Esophagus muscularis mucosa (tissue), 4 donors: ENCODE results near the gene COL4A1. TPM values are rescaled to one million over a fixed set of nuclear protein-coding genes. Genes with fewer than 3 reads are reported as not detected.

Experiments used
- DNase-seq: peaks from one replicate; pipeline ENCODE4 v3.0.0-alpha.2; 2017; ENCODE audit errors: extremely low spot score
- H3K27ac ChIP-seq, 4 donors: fragments of 200-600 bp; sonication (generic); replicated peaks in 1 of 4; 1 replicate in 3 of 4; 2 replicates in 1 of 4; pipeline ENCODE4 v1.5.1; 2016 to 2019; ENCODE audit warnings: mild to moderate bottlenecking in 1 of 4
- H3K27me3 ChIP-seq, 4 donors: fragments of 200-600 bp; sonication (generic); one replicate each; pipeline versions ENCODE4 v1.5.1 to v1.6.0; 2016 to 2019
- H3K36me3 ChIP-seq, 4 donors: fragments of 200-600 bp; sonication (generic); one replicate each; pipeline ENCODE4 v1.5.1; 2016 to 2019
- H3K4me1 ChIP-seq, 4 donors: fragments of 200-600 bp; sonication (generic); one replicate each; pipeline ENCODE4 v1.5.1; 2016 to 2019
- H3K4me3 ChIP-seq, 4 donors: fragments of 200-600 bp; sonication (generic); 1 replicate in 2 of 4; 2 replicates in 2 of 4; pipeline ENCODE4 v1.5.1; 2016 to 2019; ENCODE audit warnings: mild to moderate bottlenecking in 4 of 4, moderate library complexity in 1 of 4
- H3K9me3 ChIP-seq, 4 donors: fragments of 200-600 bp; sonication (generic); 1 replicate in 3 of 4; 2 replicates in 1 of 4; pipeline ENCODE4 v1.5.1; 2016 to 2019
- CTCF ChIP-seq, 3 experiments: fragments of 200-600 bp in 2 of 3; fragments of 450-650 bp in 1 of 3; sonication (generic) in 2 of 3; IDR thresholded peaks; one replicate each; pipeline ENCODE4 v1.5.1; 2017 to 2019; ENCODE audit warnings: antibody characterized with exemption in 3 of 3, mild to moderate bottlenecking in 2 of 3, moderate library complexity in 1 of 3
- EP300 ChIP-seq: sonication (generic); formaldehyde crosslinking; IDR thresholded peaks from one replicate; pipeline ENCODE4 v1.6.1; 2017; ENCODE audit warnings: antibody characterized with exemption
- POLR2A ChIP-seq: fragments of 450-650 bp; IDR thresholded peaks from one replicate; pipeline ENCODE4 v1.6.1; 2017; ENCODE audit warnings: antibody characterized with exemption, moderate library complexity, mild to moderate bottlenecking, low read depth
- POLR2AphosphoS5 ChIP-seq, 2 donors: sonication (generic); formaldehyde crosslinking; IDR thresholded peaks; one replicate each; pipeline ENCODE4 v1.6.1; 2017; ENCODE audit warnings: antibody characterized with exemption in 2 of 2
- WGBS: methylation state at CpG from one replicate; pipeline ENCODE4 v1.1.5; 2018; 5-methylcytosine and 5-hydroxymethylcytosine counted together
- intact Hi-C: fragments of 100-400 bp; cut with DNase I; formaldehyde crosslinking; loops from one replicate; pipeline ENCODE4 v1.15.1; 2023
- total RNA-seq, 4 donors: library from RNA; depleted of rRNA; stranded (reverse); fragments of >200 nt; gene quantifications; one replicate each; pipeline versions ENCODE4 v1.1.0 to v1.2.1, GENCODE V29; 2016

Gene COL4A1
- total RNA-seq, 4 donors from 2014 or later = 328 to 578 (median 405) TPM

GRCh38 chr13:110216006-110216397 lies 91.0 kb downstream of the COL4A1 start:
- Histone ChIP-seq H3K27ac (peak overlapping the region; percentile 76 to 84 (median 80)), H3K27me3 (no peaks in the 10 kb centered on the region), H3K4me3 (no peak overlapping the region), H3K36me3 (peaks cover 16 to 31% (median 27%) of the 10 kb centered on the region in 4 donors), H3K4me1 (peaks cover 45 to 72% (median 68%) of the 10 kb centered on the region in 4 donors), H3K9me3 (no peaks in the 10 kb centered on the region)
- 16% methylated on average over 4 of the region's 4 CpGs for WGBS
- DNase-seq = no peak
- TF ChIP-seq CTCF (IDR thresholded peaks at IDR 0.05) (no peak), POLR2A (no peak), EP300 (no peak), POLR2AphosphoS5 (IDR thresholded peaks at IDR 0.05) (peak in 1 of 2 donors; percentile 12)
- intact Hi-C loops = no loop called here

GRCh38 chr13:110215606-110216005 lies 91.4 kb downstream of the COL4A1 start:
- 48% methylated on average over 7 of the region's 7 CpGs for WGBS
- intact Hi-C loops = no loop called here

GRCh38 chr13:110214637-110215036 lies 92.3 kb downstream of the COL4A1 start:
- intact Hi-C loops = no loop called here
- peaks cover 29 to 44% (median 40%) of the 10 kb centered on the region in 4 donors for H3K36me3 ChIP-seq
- H3K4me1 ChIP-seq = peaks cover 40 to 62% (median 56%) of the 10 kb centered on the region in 4 donors
- no peak for DNase-seq
- WGBS = 91% methylated on average over 5 of the region's 5 CpGs
- peak overlapping the region; percentile 76 to 84 (median 80) for H3K27ac ChIP-seq
- TF ChIP-seq CTCF (IDR thresholded peaks at IDR 0.05) (no peak), EP300 (no peak), POLR2AphosphoS5 (IDR thresholded peaks at IDR 0.05) (no peak), POLR2A (no peak)
- H3K27me3 ChIP-seq = no peaks in the 10 kb centered on the region
- no peak overlapping the region for H3K4me3 ChIP-seq
- H3K9me3 ChIP-seq = no peaks in the 10 kb centered on the region

More at GRCh38 chr13:110215606-110216005, 91.4 kb downstream of the COL4A1 start:
- Histone ChIP-seq H3K9me3 (no peaks in the 10 kb centered on the region), H3K4me3 (no peak overlapping the region), H3K27me3 (no peaks in the 10 kb centered on the region), H3K27ac (peak overlapping the region; percentile 76 to 84 (median 80)), H3K36me3 (peaks cover 20 to 35% (median 31%) of the 10 kb centered on the region in 4 donors), H3K4me1 (peaks cover 45 to 68% (median 64%) of the 10 kb centered on the region in 4 donors)
- no peak for TF ChIP-seq EP300
- no peak for TF ChIP-seq POLR2A
- no peak for DNase-seq

GRCh38 chr13:110213461-110214074 lies 93.4 kb downstream of the COL4A1 start:
- Histone ChIP-seq H3K4me3 (no peak overlapping the region), H3K4me1 (peaks cover 36 to 54% (median 48%) of the 10 kb centered on the region in 4 donors), H3K36me3 (peaks cover 34 to 55% (median 49%) of the 10 kb centered on the region in 4 donors), H3K27me3 (no peaks in the 10 kb centered on the region), H3K9me3 (no peaks in the 10 kb centered on the region), H3K27ac (peak overlapping the region in 3 of 4 donors; percentile 76 to 84 (median 83))
- no peak for DNase-seq
- WGBS = 81% methylated on average over 13 of the region's 13 CpGs
- TF ChIP-seq CTCF (IDR thresholded peaks at IDR 0.05) (no peak), POLR2AphosphoS5 (IDR thresholded peaks at IDR 0.05) (no peak), POLR2A (no peak)
- intact Hi-C loops = no loop called here

- H3K27me3 ChIP-seq = no peaks in the 10 kb centered on the region
- WGBS = 86% methylated on average over 9 of the region's 9 CpGs
- no peaks in the 10 kb centered on the region for H3K9me3 ChIP-seq
- H3K4me1 ChIP-seq = peaks cover 25 to 43% (median 38%) of the 10 kb centered on the region in 4 donors
- H3K36me3 ChIP-seq = peaks cover 42 to 66% (median 60%) of the 10 kb centered on the region in 4 donors
- intact Hi-C loops = no loop called here
- no peak for DNase-seq
- TF ChIP-seq EP300 (no peak), POLR2AphosphoS5 (IDR thresholded peaks at IDR 0.05) (no peak), POLR2A (no peak), CTCF (IDR thresholded peaks at IDR 0.05) (no peak)
- no peak overlapping the region for H3K4me3 ChIP-seq
- peak overlapping the region in 1 of 4 donors; percentile 18 for H3K27ac ChIP-seq
Observed at GRCh38 chr13:110212529-110212928, 94.4 kb downstream of the COL4A1 start.
